SU-DHL-6 (cell line): ENCODE measurements around the gene CHP1.

ENCODE experiments used
- CTCF ChIP-seq: fragments of 200-600 bp; sonication (generic); IDR thresholded peaks from one replicate; pipeline ENCODE4 v1.5.1; 2017; ENCODE audit warnings: antibody characterized with exemption, mild to moderate bottlenecking, low read length, moderate library complexity; ENCODE audit not compliant: insufficient read depth, poor library complexity, severe bottlenecking
- EZH2phosphoT487 ChIP-seq: fragments of 200-600 bp; sonication (generic), shearing (Covaris generic); conservative IDR thresholded peaks from 2 replicates; pipeline ENCODE4 v1.6.1; 2018; ENCODE audit warnings: mild to moderate bottlenecking, antibody characterized with exemption, low read length, moderate library complexity, mixed read lengths

- no peak for TF ChIP-seq CTCF
- no peak for TF ChIP-seq EZH2phosphoT487
Measured at GRCh38 chr15:41283653-41284426, 52.8 kb downstream of the CHP1 start.
